Activated naive CD8-positive, alpha-beta T cell treated with anti-CD3 and anti-CD28 coated beads, Interleukin-2, amount 50 U/mL, for 24 hours (primary cell): Measurements from ENCODE around the gene TUBA3E.
"Not testable (repeated sequence)": the region's sequence is repeated elsewhere in the genome, so short reads cannot be mapped to it uniquely, and the experiment has no call there.

Experiments
- ATAC-seq: fragments of 150-1000 bp; cut with Tn5 transposase; one replicate; pipeline ENCODE4 v1.10.0; 2021
- DNase-seq: peaks from one replicate; pipeline ENCODE4 v3.0.0; 2021
- H3K27ac Mint-ChIP-seq: one replicate; pipeline ENCODE4 v1.8.0; 2021; ENCODE audit warnings: mild to moderate bottlenecking, mixed read lengths
- H3K27me3 Mint-ChIP-seq: one replicate; pipeline ENCODE4 v1.8.0; 2021; ENCODE audit warnings: mixed read lengths
- H3K36me3 Mint-ChIP-seq: one replicate; pipeline ENCODE4 v1.8.0; 2021; ENCODE audit warnings: low read depth, mixed read lengths
- H3K4me1 Mint-ChIP-seq: one replicate; pipeline ENCODE4 v1.8.0; 2021; ENCODE audit warnings: mixed read lengths
- H3K4me3 Mint-ChIP-seq: one replicate; pipeline ENCODE4 v1.8.0; 2021; ENCODE audit warnings: mild to moderate bottlenecking, moderate library complexity, mixed read lengths
- H3K9me3 Mint-ChIP-seq: one replicate; pipeline ENCODE4 v1.8.0; 2021; ENCODE audit warnings: mixed read lengths

Gene TUBA3E

GRCh38 chr2:130219147-130219546, 20.9 kb upstream of the TUBA3E start:
- H3K27me3 Mint-ChIP-seq = peaks cover 29% of the 10 kb centered on the region
- not testable (repeated sequence) for H3K4me3 Mint-ChIP-seq

DNA sequence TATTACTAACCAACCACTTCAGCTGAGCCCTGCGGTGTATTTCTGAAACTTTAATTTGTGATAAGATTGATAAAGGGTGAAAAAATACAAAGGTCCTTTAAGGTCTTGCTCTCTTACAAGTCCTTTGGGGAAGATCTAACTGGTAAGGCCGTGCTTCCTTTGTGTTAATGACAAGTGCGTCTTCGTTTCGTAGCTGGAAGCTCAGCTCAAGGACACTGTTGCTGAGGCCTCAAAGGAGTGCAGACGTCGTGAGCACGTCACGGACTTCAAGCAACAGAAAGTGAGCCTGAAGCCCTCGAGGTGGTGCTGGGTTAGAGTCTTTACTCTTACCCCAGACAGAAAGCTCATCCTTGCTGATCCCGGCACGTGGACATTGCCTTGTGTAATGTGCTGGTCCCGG, 8.8 kb upstream of the TUBA3E start:
- not testable (repeated sequence) for H3K36me3 Mint-ChIP-seq, H3K27me3 Mint-ChIP-seq, H3K27ac Mint-ChIP-seq, ATAC-seq, H3K4me3 Mint-ChIP-seq, H3K9me3 Mint-ChIP-seq, H3K4me1 Mint-ChIP-seq, DNase-seq

More at GRCh38 chr2:130219147-130219546, 20.9 kb upstream of the TUBA3E start:
- ATAC-seq, H3K36me3 Mint-ChIP-seq, DNase-seq, H3K27ac Mint-ChIP-seq, H3K9me3 Mint-ChIP-seq, H3K4me1 Mint-ChIP-seq: not testable (repeated sequence)

DNA sequence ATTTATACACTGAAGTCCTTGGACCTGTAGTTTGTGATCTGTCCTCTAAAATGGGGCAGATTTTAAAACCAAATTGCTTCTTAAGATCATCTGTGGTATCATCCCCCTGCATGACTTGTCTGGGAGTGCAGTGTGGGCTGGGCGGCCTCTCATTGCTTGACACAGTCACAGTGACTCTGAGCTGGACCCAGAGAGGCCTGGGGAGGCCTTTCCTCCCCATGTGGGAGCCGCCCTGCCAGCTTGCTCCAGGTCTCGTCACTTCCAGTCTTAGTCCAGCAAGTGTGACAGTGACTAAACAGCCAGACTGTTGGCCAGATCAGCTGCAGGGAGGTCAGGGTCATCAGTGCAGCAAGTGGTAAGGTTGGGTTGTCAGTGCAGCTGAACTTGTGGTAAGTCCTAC, 4.9 kb upstream of the TUBA3E start:
- H3K36me3 Mint-ChIP-seq, ATAC-seq, H3K9me3 Mint-ChIP-seq, H3K4me1 Mint-ChIP-seq, H3K27ac Mint-ChIP-seq, H3K4me3 Mint-ChIP-seq, H3K27me3 Mint-ChIP-seq, DNase-seq: not testable (repeated sequence)

DNA sequence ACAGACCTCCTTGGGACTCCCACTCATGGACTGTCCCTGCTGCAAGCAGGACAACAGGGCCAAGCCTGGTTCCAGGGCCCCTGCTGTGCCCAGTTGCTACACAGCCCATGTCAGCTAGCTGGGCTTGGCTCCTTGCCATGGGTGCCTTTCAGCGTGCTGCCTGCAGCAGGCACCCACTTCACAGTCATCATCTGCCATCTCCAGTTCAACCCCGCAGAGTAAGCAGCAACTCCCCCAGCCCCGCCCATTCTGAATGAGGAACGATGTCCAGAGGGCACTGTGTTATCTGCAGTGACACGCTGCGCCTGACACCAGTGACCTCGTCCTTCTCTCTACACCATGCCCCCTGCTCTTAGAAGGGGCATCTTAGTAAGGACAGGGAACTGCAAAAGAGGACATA, 4.3 kb upstream of the TUBA3E start:
- H3K4me1 Mint-ChIP-seq, H3K27me3 Mint-ChIP-seq, H3K4me3 Mint-ChIP-seq, H3K27ac Mint-ChIP-seq, DNase-seq, H3K9me3 Mint-ChIP-seq, H3K36me3 Mint-ChIP-seq: not testable (repeated sequence)
- peak; percentile 33 for ATAC-seq

DNA sequence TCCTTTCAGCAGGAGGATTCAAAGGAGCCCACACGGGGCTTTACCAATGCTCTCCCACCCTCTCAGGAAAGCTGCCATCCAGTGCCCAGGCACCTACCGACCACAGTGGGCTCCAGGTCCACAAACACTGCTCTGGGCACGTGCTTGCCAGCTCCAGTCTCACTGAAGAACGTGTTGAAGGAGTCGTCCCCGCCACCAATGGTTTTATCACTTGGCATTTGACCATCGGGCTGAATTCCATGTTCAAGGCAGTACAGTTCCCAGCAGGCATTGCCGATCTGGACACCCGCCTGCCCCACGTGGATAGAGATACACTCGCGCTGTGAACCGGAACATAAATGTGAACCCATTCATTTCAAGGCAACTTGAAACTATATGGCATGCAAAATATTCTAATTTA, 2.2 kb downstream of the TUBA3E start:
- H3K27me3 Mint-ChIP-seq, H3K9me3 Mint-ChIP-seq, DNase-seq, ATAC-seq, H3K36me3 Mint-ChIP-seq, H3K4me3 Mint-ChIP-seq, H3K27ac Mint-ChIP-seq, H3K4me1 Mint-ChIP-seq: not testable (repeated sequence)

DNA sequence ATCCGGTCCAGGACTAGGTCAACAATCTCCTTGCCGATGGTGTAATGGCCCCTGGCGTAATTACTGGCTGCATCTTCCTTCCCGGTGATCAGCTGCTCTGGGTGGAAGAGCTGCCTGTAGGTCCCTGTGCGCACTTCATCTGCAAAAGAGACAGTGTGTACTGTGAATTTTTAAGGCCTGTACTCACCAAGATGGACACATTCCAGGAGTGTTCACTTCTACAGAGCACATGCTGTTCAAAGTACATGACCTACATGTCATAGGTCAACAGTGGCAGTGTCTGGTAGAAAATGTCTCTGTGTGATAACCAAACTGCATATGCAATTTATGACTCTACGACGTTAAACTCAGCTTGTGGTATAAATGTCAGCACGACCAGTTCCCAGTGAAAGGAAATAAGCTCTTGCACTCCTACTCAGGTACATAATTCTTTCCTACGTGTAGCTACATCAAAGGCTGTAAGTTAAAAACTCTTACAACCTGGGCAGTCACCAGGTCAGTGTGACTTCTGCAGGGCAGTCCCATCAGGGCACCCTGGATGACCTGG, 3.1 kb downstream of the TUBA3E start:
- not testable (repeated sequence) for H3K4me3 Mint-ChIP-seq, H3K36me3 Mint-ChIP-seq, DNase-seq, H3K27ac Mint-ChIP-seq, H3K4me1 Mint-ChIP-seq, H3K9me3 Mint-ChIP-seq, H3K27me3 Mint-ChIP-seq
- peak; percentile 44 for ATAC-seq

DNA sequence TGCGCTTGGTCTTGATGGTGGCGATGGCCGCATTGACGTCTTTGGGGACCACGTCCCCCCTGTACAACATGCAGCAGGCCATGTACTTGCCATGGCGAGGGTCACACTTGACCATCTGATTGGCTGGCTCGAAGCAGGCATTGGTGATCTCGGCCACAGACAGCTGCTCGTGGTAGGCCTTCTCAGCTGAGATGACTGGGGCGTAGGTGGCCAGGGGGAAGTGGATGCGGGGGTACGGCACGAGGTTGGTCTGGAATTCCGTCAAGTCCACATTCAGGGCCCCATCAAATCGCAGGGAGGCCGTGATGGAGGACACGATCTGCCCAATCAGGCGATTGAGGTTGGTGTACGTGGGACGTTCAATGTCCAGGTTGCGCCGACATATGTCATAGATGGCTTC, 4.4 kb downstream of the TUBA3E start:
- H3K27me3 Mint-ChIP-seq, H3K36me3 Mint-ChIP-seq, DNase-seq, ATAC-seq, H3K27ac Mint-ChIP-seq, H3K9me3 Mint-ChIP-seq, H3K4me3 Mint-ChIP-seq, H3K4me1 Mint-ChIP-seq: not testable (repeated sequence)

DNA sequence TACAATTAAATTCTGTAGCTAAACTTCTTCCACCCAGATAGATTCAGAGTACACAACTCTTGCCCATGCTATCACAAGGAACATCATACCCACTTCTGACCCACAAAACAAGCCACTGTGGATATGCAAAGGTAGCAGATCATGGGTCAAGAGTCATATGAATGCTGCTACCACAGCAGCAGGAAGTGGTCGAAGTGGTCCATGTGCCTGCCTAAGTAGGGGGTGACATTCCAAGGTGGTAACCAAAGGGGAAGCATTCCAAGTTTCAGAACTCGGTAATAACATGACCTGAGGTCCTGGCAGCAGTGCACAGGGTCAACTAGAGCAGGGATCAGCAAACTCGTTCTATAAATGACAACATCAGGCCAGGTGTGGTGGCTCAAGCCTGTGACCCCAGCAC, 5.8 kb downstream of the TUBA3E start:
- not testable (repeated sequence) for H3K36me3 Mint-ChIP-seq, H3K9me3 Mint-ChIP-seq, ATAC-seq, H3K4me1 Mint-ChIP-seq, H3K27me3 Mint-ChIP-seq, H3K27ac Mint-ChIP-seq, DNase-seq, H3K4me3 Mint-ChIP-seq

DNA sequence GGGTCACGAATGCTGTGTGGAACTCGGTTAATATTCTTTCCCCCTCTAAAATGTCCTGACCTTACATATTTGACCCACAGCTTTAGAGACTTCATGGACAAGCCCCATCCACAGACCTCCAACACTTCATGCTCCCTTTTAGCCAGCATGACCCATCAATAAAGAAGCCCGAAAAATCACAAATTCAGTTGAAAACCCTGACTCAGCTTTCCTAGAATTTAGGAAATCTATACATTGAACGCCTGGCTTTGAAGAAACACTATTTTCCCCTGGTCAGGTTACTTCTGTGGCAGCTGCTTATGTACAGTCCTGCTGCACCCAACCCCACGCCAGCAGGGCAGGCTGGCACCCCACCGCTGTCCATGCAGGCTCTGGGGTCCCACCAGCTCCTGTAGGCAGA, 6.9 kb downstream of the TUBA3E start:
- not testable (repeated sequence) for H3K4me1 Mint-ChIP-seq, DNase-seq, H3K36me3 Mint-ChIP-seq, H3K27me3 Mint-ChIP-seq, ATAC-seq, H3K9me3 Mint-ChIP-seq, H3K4me3 Mint-ChIP-seq, H3K27ac Mint-ChIP-seq

- no peak for DNase-seq
- H3K9me3 Mint-ChIP-seq = no peaks in the 10 kb centered on the region
- no peak overlapping the region for H3K4me3 Mint-ChIP-seq
- H3K27me3 Mint-ChIP-seq = no peaks in the 10 kb centered on the region
- H3K4me1 Mint-ChIP-seq = peaks cover 4% of the 10 kb centered on the region
- ATAC-seq = no peak
- peaks cover 2% of the 10 kb centered on the region for H3K36me3 Mint-ChIP-seq
- H3K27ac Mint-ChIP-seq = no peak overlapping the region
Measured at GRCh38 chr2:130190237-130190636, 8.0 kb downstream of the TUBA3E start.

GRCh38 chr2:130188958-130189357, 9.3 kb downstream of the TUBA3E start:
- H3K27ac Mint-ChIP-seq, H3K4me1 Mint-ChIP-seq, DNase-seq, H3K27me3 Mint-ChIP-seq, ATAC-seq, H3K4me3 Mint-ChIP-seq, H3K9me3 Mint-ChIP-seq, H3K36me3 Mint-ChIP-seq: not testable (repeated sequence)

DNA sequence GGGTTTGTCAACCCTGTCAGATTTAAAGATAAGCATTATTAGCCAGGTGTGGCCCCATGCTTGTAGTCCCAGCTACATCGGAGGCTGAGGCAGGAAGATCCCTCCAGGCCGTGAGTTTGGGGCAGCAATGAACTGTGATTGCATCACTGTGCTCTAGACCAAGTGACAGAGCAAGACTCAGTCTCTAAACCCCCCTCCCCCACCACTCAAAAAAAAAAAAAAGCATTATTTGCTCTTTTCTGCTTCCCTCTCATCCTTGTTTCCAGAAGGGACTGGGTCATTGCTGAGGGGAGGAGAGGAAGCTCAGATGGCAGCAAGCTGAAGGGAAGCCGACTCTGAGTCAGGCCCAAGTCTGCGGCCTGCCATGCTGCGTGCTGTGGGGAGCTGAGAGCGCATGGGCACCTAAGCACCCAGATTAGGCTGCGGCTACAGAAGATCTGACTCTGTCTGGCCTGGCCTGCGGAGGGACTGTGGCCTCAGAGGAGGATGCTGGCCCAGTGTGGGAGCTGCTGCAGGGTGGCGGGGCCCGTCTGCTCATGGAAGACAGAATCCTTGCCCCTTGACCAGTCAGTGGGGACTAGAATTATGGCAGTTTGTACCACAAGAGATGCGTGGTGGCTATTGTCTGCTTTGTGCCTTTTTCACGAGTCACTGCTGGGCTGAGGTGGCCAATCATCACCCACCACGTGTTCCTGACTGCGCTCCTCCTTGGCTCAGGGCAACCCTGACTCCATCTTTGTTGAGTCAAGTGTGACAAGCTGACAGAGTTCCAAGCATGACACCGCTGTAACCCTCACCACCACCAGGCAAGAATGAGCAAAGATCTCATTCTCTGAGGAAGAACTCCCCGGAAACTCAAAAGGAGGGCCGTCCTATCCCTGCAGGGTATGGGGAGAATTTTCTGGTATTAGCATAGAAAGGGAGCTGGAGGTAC, 10.1 kb downstream of the TUBA3E start:
- not testable (repeated sequence) for H3K27ac Mint-ChIP-seq, DNase-seq, H3K27me3 Mint-ChIP-seq, H3K9me3 Mint-ChIP-seq, H3K4me1 Mint-ChIP-seq, ATAC-seq, H3K4me3 Mint-ChIP-seq, H3K36me3 Mint-ChIP-seq

DNA sequence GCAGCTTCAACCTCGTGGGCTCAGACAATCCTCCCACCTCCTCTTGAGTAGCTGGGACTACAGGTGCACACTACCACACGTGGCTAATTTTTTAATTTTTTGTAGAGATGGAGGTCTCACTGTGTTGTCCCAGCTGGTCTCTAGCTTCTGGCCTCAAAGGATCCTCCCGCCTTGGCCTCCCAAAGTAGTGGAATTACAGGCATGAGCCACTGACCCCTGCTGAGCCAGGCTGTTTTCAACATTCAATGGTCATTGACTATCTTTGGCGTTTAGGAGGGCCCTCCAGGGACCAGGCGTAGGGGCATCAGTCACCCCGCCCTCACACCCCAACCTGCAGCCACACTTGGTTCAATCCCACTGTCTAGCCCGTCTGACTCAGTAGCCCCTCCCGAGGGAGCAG, 11.0 kb downstream of the TUBA3E start:
- Mint-ChIP-seq H3K36me3 (peaks cover 4% of the 10 kb centered on the region), H3K4me3 (no peak overlapping the region), H3K27ac (no peak overlapping the region), H3K9me3 (no peaks in the 10 kb centered on the region), H3K27me3 (no peaks in the 10 kb centered on the region), H3K4me1 (peaks cover 7% of the 10 kb centered on the region)
- ATAC-seq (no peak), DNase-seq (no peak)

DNA sequence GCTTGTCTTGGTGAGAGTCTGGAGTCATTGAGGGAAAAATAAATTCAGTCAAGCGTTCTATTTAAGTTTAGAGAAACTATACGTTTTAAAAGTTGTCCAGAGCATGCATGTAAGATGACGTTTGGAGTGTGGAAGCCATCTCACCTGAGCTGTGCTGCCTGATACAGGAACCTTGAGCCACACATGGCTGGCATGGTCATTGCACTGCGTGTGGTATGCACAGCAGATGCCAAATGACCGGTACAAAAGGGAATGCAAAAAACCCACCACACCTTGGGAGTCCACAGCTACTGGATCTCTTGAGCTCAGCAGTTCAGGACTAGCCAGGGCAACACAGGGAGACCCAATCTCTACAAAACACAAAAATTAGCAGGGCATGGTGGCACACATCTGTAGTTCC, 11.8 kb downstream of the TUBA3E start:
- H3K27ac Mint-ChIP-seq = no peak overlapping the region
- no peak for DNase-seq
- peaks cover 4% of the 10 kb centered on the region for H3K36me3 Mint-ChIP-seq
- no peaks in the 10 kb centered on the region for H3K27me3 Mint-ChIP-seq
- H3K4me3 Mint-ChIP-seq = no peak overlapping the region
- ATAC-seq = no peak
- H3K4me1 Mint-ChIP-seq = peaks cover 7% of the 10 kb centered on the region
- no peaks in the 10 kb centered on the region for H3K9me3 Mint-ChIP-seq

GRCh38 chr2:130185896-130186295, 12.3 kb downstream of the TUBA3E start:
- no peaks in the 10 kb centered on the region for H3K9me3 Mint-ChIP-seq
- ATAC-seq = no peak
- H3K27me3 Mint-ChIP-seq = no peaks in the 10 kb centered on the region
- no peak overlapping the region for H3K4me3 Mint-ChIP-seq
- peak overlapping the region; percentile 52 for H3K27ac Mint-ChIP-seq
- H3K4me1 Mint-ChIP-seq = peaks cover 8% of the 10 kb centered on the region
- peaks cover 5% of the 10 kb centered on the region for H3K36me3 Mint-ChIP-seq
- DNase-seq = no peak
